ENCODE measurements around the gene ZNF423. TPM values are rescaled to one million over a fixed set of nuclear protein-coding genes. Genes with fewer than 3 reads are reported as not detected.

The ZNF423 gene
- total RNA-seq, 1 experiment from 2014 or later = 11.1 TPM

DNA sequence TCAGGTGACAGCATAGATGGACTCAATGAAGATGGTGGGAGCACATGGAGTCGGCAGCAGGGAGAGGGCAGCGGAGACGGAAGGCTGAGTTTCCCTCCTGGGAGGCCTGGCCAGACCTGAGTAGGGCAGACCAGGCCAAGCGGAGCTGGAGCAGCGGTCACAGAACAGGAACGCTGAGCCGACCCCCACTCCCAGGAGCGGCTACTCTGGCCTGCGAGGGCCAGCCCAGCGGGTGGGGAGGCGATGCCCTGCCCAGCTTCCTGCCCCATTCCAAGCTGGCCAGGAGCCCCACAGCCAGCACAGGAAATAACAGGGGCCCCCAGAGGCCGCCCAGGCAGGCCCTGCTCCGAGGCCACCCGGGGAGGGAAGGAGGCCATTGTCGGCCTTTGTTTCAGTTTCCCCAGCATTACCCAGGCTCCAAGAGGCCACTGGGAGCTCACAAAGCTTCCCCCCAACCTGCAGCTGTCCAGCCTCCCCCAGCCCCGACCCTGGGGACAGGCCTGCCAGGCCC is 79.8 kb downstream of the ZNF423 start:
- BruUV-seq (replicated peaks) = no TSS peak
- Histone ChIP-seq H3K27me3 (replicated peaks; ENCODE audit: insufficient read depth, low read depth, low read length, poor library complexity) (no peaks in the 10 kb centered on the region), H3K4me1 (ENCODE audit: insufficient read depth, low read length, poor library complexity, severe bottlenecking) (peaks cover 15% of the 10 kb centered on the region), H3K9me3 (ENCODE audit: low read depth, low read length, poor library complexity, severe bottlenecking) (no peaks in the 10 kb centered on the region), H3K27ac (ENCODE audit: low read depth, low read length, poor library complexity, severe bottlenecking) (no peak overlapping the region), H3K36me3 (ENCODE audit: insufficient read depth, low read length, poor library complexity, severe bottlenecking) (no peaks in the 10 kb centered on the region), H3K4me3 (ENCODE audit: low read depth, low read length, poor library complexity, severe bottlenecking) (no peak overlapping the region)
- intact Hi-C loops (cut with micrococcal nuclease; ENCODE audit: unreplicated experiment) = no loop called here
- POLR2A ChIA-PET (ENCODE audit: low non-redundant PET) = no interaction called here
- CTCF ChIA-PET = no interaction called here
- TF ChIP-seq CTCF (conservative IDR thresholded peaks at IDR 0.05; ENCODE audit: low read depth, low read length) (no peak), EZH2 (IDR thresholded peaks at IDR 0.05; ENCODE audit: borderline replicate concordance, low read depth, low read length, poor library complexity, severe bottlenecking) (no peak)
- DNase-seq (ENCODE audit: low spot score) = no peak

DNA sequence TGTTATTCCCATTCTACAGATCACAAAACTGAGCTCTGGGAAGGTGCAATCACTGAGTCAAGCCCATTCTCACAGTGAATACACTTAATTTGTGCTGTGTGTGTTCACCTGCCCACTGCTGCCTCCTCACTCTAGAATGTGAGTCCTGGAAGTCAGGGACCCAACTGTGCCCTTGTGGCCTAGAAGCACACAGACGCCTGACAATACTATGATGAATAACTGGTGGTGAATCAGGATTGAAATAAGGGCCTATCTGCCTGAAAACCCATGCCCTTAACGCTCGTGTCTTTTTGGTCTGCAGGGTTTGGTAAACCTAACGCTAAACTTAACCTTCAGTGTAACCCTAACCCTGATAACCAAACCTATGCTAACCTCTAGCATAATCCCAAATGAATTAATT is 80.3 kb downstream of the ZNF423 start:
- ChIA-PET POLR2A (ENCODE audit: low non-redundant PET) (no interaction called here), CTCF (no interaction called here)
- no peak for DNase-seq (ENCODE audit: low spot score)
- Histone ChIP-seq H3K27me3 (replicated peaks; ENCODE audit: insufficient read depth, low read depth, low read length, poor library complexity) (no peaks in the 10 kb centered on the region), H3K4me3 (ENCODE audit: low read depth, low read length, poor library complexity, severe bottlenecking) (no peak overlapping the region), H3K27ac (ENCODE audit: low read depth, low read length, poor library complexity, severe bottlenecking) (no peak overlapping the region), H3K9me3 (ENCODE audit: low read depth, low read length, poor library complexity, severe bottlenecking) (no peaks in the 10 kb centered on the region), H3K4me1 (ENCODE audit: insufficient read depth, low read length, poor library complexity, severe bottlenecking) (peaks cover 9% of the 10 kb centered on the region), H3K36me3 (ENCODE audit: insufficient read depth, low read length, poor library complexity, severe bottlenecking) (no peaks in the 10 kb centered on the region)
- BruUV-seq (replicated peaks) = no TSS peak
- TF ChIP-seq EZH2 (IDR thresholded peaks at IDR 0.05; ENCODE audit: borderline replicate concordance, low read depth, low read length, poor library complexity, severe bottlenecking) (no peak), CTCF (conservative IDR thresholded peaks at IDR 0.05; ENCODE audit: low read depth, low read length) (no peak)
- intact Hi-C loops (cut with micrococcal nuclease; ENCODE audit: unreplicated experiment) = no loop called here

DNA sequence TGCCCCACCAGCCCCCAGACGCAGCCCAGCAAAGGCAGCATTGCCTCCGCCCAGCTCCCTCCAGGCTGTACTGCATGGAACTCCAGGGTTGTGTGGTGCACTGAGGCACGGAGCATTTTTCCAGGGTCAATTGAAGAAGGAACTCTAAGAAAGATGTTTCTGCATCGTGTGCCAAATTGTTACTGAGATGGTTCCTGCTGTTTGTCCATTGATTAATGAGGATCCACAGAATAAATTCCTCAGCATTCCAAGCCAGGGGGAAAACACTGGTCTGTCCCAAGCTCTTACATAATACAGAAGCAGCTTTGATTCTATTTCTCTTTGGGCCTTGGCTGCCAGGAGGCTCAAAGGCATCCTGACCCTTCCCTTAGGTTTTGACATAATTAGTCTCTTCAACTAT is 80.9 kb downstream of the ZNF423 start:
- TF ChIP-seq EZH2 (IDR thresholded peaks at IDR 0.05; ENCODE audit: borderline replicate concordance, low read depth, low read length, poor library complexity, severe bottlenecking) (no peak), CTCF (conservative IDR thresholded peaks at IDR 0.05; ENCODE audit: low read depth, low read length) (no peak)
- Histone ChIP-seq H3K27me3 (replicated peaks; ENCODE audit: insufficient read depth, low read depth, low read length, poor library complexity) (no peaks in the 10 kb centered on the region), H3K4me3 (ENCODE audit: low read depth, low read length, poor library complexity, severe bottlenecking) (no peak overlapping the region), H3K27ac (ENCODE audit: low read depth, low read length, poor library complexity, severe bottlenecking) (no peak overlapping the region), H3K9me3 (ENCODE audit: low read depth, low read length, poor library complexity, severe bottlenecking) (no peaks in the 10 kb centered on the region), H3K4me1 (ENCODE audit: insufficient read depth, low read length, poor library complexity, severe bottlenecking) (peaks cover 4% of the 10 kb centered on the region), H3K36me3 (ENCODE audit: insufficient read depth, low read length, poor library complexity, severe bottlenecking) (no peaks in the 10 kb centered on the region)
- ChIA-PET CTCF (no interaction called here), POLR2A (ENCODE audit: low non-redundant PET) (no interaction called here)
- intact Hi-C loops (cut with micrococcal nuclease; ENCODE audit: unreplicated experiment) = no loop called here
- no peak for DNase-seq (ENCODE audit: low spot score)
- no TSS peak for BruUV-seq (replicated peaks)
